ENCODE measurements around the gene ISG15.

Gene ISG15

DNA sequence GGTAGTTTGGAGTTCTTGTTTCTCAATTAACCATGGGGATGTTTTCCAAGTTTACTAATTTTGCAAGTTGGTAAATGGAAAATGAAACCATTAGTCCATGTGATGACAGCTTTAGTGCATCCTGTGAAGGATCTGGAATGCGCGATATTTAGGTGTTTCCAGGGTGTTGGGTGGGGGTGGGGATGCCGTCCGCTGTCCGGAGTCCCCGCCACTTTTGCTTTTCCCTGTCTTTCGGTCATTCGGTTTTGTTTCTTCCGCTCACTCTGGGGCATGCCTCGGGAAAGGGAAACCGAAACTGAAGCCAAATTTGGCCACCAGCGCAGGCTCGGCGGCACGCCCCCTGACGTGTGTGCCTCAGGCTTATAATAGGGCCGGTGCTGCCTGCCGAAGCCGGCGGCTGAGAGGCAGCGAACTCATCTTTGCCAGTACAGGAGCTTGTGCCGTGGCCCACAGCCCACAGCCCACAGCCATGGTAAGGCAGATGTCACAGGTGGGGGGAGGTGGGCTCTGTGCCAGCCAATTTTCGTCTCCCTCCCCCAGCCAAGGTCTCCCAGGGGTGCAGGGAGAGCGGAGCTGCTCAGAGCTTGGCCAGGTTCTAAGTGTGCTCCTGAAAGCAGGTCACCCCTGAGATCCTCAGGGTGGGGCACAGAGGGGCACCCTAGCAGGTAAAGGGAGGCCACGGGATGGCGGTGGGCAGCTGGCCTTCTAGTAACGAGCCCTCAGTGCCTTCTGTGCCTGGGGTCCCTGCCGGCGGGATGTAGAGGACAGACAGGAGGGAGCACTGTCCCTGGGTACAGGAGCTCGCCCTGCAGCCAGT lies at the start of gene ISG15:
Gene ISG15, plus strand, starts transcription at position 393 of the 817 bp plus-strand sequence. Its CDS starts 77 bp downstream, at position 470.
- peak; percentile 51 for DNase-seq (ENCODE audit: low read depth)
- H3K4me3 ChIP-seq (ENCODE audit: control insufficient read depth, low read depth, low read length) = peak within 1 kb of the TSS; percentile 59
- TF ChIP-seq, protein P1, sequence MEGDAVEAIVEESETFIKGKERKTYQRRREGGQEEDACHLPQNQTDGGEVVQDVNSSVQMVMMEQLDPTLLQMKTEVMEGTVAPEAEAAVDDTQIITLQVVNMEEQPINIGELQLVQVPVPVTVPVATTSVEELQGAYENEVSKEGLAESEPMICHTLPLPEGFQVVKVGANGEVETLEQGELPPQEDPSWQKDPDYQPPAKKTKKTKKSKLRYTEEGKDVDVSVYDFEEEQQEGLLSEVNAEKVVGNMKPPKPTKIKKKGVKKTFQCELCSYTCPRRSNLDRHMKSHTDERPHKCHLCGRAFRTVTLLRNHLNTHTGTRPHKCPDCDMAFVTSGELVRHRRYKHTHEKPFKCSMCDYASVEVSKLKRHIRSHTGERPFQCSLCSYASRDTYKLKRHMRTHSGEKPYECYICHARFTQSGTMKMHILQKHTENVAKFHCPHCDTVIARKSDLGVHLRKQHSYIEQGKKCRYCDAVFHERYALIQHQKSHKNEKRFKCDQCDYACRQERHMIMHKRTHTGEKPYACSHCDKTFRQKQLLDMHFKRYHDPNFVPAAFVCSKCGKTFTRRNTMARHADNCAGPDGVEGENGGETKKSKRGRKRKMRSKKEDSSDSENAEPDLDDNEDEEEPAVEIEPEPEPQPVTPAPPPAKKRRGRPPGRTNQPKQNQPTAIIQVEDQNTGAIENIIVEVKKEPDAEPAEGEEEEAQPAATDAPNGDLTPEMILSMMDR (IDR thresholded peaks at IDR 0.05; ENCODE audit: control insufficient read depth, insufficient read depth, low read depth, low read length, missing control alignments) = no peak

DNA sequence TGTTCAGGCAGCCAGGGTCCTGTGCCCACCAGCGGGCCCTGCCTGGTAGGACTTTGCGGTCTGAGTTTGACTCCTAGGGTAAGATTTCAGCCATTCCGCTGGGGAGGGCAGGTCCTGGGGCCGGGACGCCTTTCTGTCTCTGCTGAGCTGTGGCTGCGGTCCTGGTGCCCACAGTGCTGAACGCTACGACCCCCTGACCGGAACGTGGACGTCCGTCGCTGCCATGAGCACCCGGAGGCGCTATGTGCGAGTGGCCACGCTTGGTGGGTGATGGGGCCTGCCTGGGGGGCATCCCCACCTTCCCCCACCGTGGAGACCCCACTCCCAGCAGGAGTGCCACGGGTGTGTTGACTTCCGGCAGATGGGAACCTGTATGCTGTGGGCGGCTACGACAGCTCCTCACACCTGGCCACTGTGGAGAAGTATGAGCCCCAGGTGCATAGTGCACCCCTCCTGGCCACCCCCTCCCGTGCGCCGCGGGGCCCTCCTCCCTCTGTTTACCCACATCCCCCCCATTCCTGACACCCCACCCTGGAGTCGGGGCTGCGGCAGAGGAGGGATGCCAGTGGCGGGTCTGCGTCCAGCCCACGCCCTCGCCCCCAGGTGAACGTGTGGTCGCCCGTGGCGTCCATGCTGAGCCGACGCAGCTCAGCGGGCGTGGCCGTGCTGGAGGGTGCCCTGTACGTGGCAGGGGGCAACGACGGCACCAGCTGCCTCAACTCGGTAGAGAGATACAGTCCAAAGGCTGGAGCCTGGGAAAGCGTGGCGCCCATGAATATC lies 49.4 kb upstream of the ISG15 start:
- no peak for DNase-seq (ENCODE audit: low read depth)
- H3K4me3 ChIP-seq (ENCODE audit: control insufficient read depth, low read depth, low read length) = no peak overlapping the region

GRCh38 chr1:964691-965525 lies 48.4 kb upstream of the ISG15 start:
- no peak for DNase-seq (ENCODE audit: low read depth)
- TF ChIP-seq, protein P1 (IDR thresholded peaks at IDR 0.05; ENCODE audit: control insufficient read depth, insufficient read depth, low read depth, low read length, missing control alignments) = no peak
- no peak overlapping the region for H3K4me3 ChIP-seq (ENCODE audit: control insufficient read depth, low read depth, low read length)

More for the DNA sequence above, 49.4 kb upstream of the ISG15 start:
- TF ChIP-seq, protein P1 (IDR thresholded peaks at IDR 0.05; ENCODE audit: control insufficient read depth, insufficient read depth, low read depth, low read length, missing control alignments) = no peak

GRCh38 chr1:965526-966134 lies 47.7 kb upstream of the ISG15 start:
- H3K4me3 ChIP-seq (ENCODE audit: control insufficient read depth, low read depth, low read length) = no peak overlapping the region
- TF ChIP-seq, protein P1 (IDR thresholded peaks at IDR 0.05; ENCODE audit: control insufficient read depth, insufficient read depth, low read depth, low read length, missing control alignments) = no peak
- DNase-seq (ENCODE audit: low read depth) = no peak

- TF ChIP-seq, protein P1 (IDR thresholded peaks at IDR 0.05; ENCODE audit: control insufficient read depth, insufficient read depth, low read depth, low read length, missing control alignments) = no peak
- no peak for DNase-seq (ENCODE audit: low read depth)
- peak within 1 kb of the TSS; percentile 68 for H3K4me3 ChIP-seq (ENCODE audit: control insufficient read depth, low read depth, low read length)
Measured at GRCh38 chr1:966135-966703, 47.1 kb upstream of the ISG15 start, which contains the start of gene PLEKHN1. Gene PLEKHN1 (plus strand): TSS chr1:966482. CDS start chr1:966532, 50 bp downstream.
